HG03565 (cell line): ENCODE measurements around the gene MYO3B.
"Not testable (repeated sequence)": the region's sequence is repeated elsewhere in the genome, so short reads cannot be mapped to it uniquely, and the experiment has no call there.

ENCODE experiments used
- ATAC-seq: cut with Tn5 transposase; IDR thresholded peaks from one replicate; pipeline ENCODE4 v1.9.1; 2021; ENCODE audit warnings: mild to moderate bottlenecking, moderate library complexity; ENCODE audit not compliant: unreplicated experiment

MYO3B gene

DNA sequence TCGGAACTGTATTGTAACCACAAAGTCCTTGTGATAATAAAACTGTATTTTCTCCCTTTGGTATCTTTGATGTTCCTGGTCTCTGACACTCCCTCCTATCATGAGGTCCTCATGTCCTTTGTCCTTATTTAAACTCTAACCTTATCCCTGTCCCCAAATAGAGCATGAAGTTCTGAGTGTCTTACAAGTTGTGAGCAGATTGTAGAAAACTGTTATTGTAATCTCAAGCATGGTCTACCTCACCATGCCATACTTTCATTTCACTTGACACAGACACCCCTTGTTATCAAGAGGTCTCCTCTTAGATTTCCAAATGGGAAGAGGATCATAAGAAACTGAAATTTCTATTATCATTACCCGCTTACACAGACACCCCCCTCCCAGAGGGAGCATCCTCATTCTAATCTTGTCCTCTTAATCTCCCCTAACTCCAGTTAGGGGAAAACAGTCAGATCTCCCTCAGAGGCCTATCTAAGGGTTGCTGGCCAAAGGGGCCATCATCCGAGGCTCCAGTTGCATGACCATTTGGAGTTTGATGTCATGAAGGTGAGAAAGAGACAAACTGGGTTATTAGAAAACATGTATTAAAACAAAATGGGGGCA is 29.0 kb downstream of the MYO3B start:
- no peak for ATAC-seq

DNA sequence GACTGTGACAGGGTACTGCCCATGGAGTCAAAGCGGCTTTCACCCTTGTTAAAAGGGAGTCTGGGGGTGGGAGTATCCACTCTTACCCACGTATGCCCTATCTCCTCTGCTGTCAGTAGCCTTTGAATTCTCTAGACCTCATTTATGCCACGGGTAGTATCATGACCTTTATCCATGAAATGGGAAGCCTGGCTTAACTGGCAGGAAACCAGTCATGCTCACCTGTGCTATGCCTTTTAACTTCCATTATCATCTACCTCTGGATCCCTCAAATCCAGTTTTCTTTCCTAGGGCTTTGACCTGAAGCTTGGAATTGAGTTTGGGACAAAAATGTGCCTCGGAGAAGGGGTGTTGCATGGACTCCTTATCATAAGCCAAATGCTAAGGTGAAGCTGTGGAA is 30.0 kb downstream of the MYO3B start:
- ATAC-seq = no peak

DNA sequence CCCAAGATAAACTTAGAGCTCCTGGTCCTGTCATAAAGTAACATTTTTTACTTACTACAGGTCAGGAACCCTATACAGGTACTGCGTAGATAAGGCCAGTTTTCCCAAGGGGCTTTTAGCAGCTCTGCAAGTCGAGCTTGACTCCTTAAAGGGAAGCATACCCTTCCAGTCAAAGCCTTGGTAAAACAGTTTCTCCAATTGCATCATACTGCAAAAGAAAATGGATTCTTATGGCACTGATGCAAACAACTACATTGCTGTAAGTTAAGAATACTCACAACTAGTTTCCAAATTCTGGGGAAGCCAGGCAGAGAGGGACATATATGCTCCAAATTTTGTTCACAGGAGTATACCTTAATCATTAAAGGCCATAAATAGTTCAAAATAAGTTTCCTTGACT is 31.0 kb downstream of the MYO3B start:
- ATAC-seq = no peak

DNA sequence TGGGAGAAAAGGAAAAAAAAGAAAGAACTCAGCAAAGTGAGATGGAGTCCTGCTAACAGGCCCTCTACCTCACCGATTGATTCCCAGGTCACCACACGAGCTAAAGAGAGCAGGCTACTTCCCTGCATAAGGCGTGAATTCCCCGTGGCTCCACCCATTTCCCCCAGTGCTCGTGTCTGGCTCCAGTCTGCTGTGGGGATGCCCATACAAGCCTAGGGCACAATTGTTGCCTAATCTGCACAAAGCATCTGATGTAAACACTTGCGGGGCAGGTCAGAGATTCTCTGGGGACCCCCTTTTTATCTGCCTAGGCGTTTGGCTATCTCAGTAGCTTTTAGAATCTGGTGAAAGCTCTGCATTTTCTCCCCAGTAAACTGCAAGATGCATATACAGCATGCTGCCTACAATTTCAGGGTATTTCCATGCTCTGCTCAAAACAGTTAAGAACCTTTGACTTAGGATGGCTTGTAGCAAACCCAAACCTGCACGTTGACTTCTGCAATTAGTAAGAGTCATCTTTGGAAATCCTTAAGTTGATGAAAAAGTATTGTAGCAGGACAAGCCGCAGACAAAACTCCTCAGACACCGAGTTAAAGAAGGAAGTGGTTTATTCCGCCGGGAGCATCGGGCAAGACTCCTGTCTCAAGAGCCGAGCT is 34.8 kb downstream of the MYO3B start:
- no peak for ATAC-seq

DNA sequence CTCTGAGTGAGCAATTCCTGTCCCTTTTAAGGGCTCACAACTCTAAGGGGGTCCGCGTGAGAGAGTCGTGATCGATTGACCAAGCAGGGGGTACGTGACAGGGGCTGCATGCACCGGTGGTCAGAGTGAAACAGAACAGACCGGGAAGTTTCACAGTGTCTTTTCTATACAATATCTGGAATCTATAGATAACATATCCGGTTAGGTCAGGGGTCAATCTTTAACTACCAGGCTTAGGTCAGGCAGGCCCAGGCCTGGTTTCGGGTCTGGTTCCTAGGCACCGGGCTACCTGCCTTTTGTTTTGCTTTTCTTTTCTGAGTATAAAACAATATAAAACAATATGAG is 35.3 kb downstream of the MYO3B start:
- not testable (repeated sequence) for ATAC-seq

DNA sequence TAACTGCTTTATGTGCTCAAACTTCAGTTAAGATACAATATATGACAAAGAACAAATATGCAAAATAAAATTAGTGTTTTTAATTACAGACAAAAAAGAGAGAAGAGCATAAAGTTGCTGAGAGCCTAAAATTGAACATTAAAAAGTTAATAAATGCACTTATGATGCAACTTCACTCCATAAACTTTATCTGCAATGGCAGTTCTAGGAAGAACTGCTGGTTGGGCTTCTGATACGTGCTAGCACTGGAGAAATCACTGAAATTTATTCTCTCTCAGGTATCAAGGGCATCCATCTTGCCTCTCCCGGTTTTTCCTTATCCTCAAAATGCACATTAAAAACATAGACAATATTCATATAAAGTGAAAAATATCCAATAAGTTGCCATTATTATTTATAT is 35.7 kb downstream of the MYO3B start:
- ATAC-seq = no peak

DNA sequence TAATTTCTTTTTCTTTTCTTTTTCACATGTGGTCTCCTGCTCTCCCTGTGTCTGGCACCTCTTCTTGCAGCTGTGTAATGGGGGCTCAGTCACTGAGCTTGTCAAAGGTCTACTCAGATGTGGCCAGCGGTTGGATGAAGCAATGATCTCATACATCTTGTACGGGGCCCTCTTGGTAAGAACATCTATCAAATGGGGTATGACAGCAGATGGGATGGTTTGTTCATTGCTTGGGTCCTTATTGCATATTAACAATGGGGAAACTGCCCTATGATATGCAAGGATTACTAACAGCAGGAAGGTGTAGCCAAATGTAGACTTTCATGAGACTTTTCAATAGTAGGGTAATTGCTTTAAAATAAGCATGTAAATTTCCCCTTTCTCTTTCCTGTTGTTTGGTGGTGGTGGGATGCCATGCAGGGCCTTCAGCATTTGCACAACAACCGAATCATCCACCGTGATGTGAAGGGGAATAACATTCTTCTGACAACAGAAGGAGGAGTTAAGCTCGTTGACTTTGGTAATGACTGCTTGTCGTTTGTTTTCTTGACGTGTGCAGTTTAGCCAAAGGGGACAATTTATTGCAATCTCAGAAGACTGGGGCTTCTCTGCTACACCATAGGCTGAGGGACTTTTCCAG is 36.5 kb downstream of the MYO3B start:
- ATAC-seq = peak; percentile 50

DNA sequence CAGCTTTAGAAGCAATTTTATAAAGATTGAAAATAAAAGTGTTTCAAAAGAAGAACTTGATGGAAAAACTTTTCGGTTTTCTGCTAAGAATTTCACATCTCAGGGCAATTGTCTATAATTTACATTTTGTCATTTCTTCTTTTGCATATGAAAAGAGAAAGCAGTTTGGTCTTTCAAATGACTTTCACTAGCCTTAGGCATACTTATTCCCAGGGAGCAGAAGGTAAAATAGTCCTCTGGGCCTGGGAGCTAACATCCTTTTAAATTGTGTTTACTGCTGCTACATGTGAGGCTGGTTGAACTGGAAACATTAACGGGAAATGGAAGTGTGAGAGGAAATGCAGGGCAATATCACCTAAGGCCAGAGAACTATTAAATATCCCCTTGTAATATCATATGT is 37.1 kb downstream of the MYO3B start:
- no peak for ATAC-seq

DNA sequence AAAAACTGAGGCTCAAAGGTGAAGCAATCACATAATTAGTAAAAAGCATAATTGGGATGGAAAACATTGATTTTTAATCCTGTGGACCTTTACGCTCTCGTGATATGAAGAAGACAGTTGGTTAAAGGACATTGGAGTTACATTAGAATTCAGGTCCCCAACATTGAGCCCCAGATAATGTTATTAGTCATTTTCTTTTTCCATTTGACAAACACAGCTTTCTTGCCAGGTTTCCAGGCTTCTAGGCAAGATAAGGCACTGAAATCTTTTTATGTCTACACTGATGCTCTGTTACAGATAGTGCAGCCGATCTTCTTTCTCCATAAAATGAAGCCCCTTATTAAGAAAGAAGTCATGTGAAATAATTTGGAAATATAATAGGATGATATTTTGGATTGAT is 38.5 kb downstream of the MYO3B start:
- ATAC-seq = no peak

DNA sequence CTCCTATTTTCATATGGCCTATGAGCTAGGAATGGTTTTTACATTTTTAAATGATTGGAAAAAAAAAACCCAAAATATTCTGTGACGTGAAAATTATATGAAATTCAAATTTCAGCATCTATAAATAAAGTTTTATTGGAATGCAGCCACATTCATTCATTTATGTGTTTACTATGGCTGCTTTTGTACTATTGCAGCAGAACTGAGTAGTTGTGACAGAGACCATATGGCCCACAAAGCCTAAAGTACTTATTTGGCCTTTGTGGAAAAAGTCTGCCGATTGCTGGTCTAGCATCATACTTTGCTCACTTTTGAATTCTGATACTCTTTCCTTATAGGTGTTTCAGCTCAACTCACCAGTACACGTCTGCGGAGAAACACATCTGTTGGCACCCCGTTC is 39.0 kb downstream of the MYO3B start:
- ATAC-seq = no peak

DNA sequence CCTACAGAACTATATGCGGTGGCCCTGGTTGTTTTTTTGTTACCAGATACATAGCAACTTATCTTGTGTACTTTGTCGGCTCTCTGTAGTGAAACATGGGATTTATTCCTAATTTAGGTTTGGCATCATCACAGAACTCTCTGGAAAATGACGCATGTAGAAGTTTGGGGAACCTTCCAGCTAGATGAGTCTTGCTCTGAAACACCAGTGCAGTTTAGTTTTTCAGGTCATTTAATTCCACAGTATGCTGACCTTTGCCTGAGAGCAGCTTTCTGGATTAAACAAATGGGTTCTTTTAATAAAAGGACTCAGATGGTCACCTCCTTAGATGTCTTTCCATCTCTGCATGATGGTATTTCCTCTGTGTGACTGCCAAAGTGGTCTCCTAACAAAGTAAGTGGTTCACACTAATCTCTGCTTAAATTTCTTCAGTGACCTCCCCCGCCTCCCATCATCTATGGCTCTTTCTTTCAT is 39.9 kb downstream of the MYO3B start:
- no peak for ATAC-seq

DNA sequence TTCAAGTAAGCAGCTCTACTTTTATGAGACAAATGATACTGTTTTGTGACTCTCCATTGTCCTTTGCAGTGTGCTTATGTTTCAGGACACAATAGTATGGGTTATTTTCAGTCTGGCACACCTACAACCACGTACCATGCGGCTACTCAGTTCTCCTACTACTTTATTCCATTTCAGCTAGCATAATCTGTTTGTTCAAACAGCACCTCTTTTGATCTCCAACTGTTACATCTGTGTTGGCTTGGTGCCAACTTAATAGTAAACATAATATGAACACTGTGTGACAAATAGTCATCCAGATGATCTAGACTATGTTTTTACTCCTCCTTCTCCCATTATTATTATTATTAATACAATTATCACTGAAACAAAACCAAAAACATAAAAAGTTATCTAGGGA is 40.5 kb downstream of the MYO3B start:
- ATAC-seq = no peak

DNA sequence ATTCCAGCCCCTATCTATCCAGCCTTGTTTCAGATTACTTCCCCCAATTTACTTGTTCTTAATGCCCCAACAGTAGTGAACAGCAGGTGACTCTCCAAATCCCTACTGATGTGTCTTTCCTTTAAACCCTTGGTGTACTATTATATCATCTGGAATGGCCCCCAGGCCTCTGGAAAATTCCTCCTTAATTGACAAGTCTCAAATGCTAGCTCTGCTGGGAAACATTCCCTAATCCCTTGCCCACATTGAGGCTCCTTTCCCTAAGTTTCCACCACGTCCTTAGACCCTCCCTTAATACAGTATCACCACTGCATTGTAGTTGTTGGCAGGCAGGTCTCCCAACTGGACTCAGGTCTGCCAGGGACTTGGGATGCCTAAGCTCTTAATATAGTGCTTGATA is 41.0 kb downstream of the MYO3B start:
- no peak for ATAC-seq

DNA sequence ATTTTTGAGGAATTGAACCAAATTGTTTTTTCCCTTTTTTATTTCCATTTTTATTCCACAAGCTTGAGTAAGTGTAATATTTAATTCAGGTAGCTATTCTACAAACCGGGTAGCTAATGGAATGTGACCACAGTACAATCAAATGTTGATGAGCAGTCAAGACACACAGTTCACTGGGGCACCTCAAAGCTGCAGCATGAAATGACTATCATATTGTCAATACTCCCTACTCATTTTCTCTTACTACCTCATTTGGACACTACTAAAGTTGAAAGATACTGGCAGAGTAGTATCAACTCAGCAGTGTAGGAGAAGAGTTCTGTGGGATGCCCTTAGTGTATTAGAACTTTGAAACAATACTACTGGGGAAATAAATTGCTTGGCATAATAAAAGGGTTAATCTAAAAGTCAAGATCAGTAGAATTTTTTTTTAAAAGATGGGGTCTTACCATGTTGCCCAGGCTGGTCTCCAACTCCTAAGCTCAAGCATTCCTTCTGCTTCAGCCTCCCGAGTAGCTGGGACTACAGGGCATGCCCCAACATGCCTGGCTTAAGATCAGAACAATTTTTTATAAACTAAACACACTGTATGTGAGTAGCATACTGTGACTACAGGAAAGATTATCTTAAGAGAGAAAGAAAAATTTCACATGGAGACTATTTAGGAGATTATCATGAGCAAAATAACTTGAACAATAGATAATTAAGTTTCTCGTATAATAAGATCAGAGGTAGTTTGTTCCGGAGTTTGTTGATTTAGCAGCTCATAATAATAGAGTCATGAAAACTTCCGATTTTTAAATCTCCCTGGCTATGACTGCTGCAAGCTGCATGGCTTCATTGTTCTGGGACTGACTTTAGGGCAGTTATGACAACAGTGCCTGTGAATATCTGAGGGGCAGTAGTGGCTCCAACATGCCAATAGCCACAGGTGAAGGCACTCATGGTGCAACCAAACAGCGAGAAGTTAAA is 43.7 kb downstream of the MYO3B start:
- no peak for ATAC-seq

DNA sequence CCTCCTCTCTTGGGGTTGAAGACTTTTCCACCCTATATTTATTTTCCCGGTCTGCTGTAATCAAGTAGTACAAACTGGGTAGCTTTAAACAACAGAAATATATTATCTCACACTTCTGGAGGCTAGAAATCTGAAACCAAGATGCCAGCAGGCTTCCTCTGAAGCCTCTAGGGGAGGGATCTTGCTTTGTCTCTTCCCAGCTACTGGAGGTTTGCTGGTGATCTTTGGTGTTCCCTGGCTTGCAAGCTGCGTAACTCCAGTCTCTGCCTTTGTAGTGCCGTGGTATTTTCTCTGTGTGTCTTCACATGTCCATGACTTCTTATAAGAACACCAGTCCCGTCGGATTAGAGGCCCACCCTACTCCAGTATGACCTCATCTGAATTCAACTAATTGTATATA is 44.4 kb downstream of the MYO3B start:
- ATAC-seq = no peak

DNA sequence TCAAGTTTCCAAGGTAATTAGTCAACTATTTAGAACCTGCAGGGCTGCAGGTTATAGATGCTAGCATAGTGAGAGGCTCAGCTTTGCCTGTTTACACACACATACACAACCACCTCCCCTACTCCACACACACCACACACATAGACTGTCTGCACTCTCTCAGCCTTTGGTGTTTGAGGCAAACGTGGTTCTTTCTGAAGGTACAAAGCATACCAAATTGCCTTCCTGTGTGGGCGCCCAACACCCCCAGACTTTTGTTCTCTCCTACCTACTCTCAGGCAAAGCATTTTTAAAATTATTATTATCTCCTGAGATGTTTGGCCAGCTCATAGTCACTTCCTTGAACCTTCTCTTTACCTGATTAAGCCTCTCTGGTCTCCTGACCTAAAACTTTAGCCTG is 44.9 kb downstream of the MYO3B start:
- ATAC-seq = no peak

DNA sequence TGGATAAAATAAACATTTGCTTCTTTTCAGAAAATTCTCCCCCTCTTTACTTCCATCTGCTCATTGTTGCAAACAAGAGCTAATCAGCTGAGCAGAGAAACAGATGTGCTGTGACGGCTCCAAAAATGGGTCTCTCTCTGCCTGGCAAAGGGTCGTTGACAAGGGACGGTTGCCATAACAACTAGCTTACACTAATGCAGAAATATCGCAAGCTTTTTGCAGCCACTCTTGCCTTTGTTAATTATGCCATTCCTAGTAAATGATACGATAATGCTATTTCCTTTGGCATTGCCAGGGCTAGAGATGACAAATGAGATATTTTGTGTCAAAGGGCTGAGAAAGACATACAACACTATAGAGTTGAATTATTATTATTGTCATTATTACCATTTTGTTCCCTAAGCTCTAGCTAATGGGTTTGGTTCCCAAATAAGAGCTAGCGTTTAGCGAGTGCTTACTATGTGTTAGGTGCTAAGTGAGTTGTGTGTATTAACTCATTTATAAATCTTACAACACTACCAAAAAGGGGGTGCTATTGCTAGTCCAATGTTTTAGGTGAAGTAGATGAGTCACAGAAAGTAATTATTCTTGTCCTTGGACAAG is 46.8 kb downstream of the MYO3B start:
- ATAC-seq = no peak

DNA sequence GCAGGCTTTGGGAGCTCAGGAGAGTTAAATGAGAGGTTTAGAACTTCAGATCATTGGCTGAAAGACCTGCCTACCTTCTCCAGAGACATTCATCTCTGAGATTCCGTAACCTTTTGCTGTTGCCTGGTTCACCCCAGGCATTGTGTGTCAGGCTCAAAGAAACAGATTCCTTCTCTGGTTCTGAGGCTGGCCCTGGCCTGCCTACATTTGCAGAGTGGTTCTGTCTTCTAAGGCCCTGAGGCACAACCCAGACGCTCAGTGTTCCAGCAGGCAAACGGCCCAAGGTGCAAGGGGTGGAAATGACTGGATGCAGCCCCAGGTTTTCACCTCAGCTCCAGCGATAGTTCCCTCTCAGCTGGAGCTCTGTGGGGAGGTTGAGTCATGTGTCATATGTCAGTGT is 48.3 kb downstream of the MYO3B start:
- ATAC-seq = no peak

DNA sequence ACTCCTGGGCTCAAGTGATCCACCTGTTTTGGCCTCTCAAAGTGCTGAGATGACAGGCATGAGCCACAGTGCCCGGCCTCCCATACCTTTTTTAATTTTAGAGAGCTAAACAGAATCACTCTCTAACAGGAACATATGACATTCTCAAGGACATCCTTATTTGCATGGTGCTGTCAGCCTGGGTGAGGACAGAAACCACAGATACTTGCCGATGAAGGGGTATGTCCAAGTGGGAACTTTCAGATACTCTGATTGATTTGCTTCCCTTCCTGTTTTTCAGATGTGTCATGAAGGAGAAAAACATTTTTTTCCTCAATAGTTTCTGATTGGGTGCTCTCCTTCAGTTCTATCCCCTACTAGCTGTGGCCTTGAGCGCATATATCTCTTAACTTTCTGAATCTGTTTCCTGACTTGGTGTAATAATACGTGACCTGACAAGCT is 49.6 kb downstream of the MYO3B start:
- peak; percentile 51 for ATAC-seq

DNA sequence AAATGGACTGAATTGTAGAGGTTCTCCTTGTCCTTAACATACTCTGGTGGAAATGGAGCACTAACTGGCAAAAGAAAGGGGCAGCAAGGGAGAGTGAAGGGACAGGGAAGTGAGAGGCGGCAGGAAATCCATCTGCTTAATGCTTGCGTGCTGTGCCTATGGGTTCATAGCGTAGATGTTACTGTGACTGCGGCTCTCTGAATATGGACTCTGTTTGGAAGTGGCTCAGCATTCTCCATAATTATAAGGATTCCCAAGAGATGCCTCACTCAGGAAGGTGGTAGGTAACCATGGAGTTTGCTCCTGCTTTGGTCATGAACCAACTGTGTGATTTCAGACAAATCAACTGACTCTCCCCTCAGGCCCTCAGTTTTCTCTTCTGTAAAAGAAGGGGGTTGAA is 50.0 kb downstream of the MYO3B start:
- no peak for ATAC-seq

DNA sequence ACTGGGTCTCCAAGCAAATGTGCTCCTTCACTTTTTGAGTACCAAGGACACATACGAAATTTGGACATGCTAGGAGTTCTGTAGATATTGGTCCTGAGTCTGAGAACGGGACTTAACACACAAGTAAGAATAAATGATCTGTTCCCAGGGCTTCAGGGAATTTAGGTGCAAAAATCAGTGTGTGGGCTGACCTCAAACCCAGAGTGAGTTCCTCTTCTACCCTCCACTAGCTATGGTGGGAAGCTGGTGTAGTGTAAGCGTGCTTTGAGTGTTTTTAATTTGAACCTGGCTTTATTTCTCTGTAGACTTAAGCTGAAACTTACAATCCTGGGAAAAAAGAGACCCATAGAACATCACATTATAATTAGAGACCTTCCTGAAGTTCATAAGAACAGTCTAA is 50.5 kb downstream of the MYO3B start:
- no peak for ATAC-seq
